ENCODE measurements around the gene SERPINA4. TPM values are rescaled to one million over a fixed set of nuclear protein-coding genes. Genes with fewer than 3 reads are reported as not detected.

Gene SERPINA4
- total RNA-seq, 1 donor from 2014 or later: not detected

DNA sequence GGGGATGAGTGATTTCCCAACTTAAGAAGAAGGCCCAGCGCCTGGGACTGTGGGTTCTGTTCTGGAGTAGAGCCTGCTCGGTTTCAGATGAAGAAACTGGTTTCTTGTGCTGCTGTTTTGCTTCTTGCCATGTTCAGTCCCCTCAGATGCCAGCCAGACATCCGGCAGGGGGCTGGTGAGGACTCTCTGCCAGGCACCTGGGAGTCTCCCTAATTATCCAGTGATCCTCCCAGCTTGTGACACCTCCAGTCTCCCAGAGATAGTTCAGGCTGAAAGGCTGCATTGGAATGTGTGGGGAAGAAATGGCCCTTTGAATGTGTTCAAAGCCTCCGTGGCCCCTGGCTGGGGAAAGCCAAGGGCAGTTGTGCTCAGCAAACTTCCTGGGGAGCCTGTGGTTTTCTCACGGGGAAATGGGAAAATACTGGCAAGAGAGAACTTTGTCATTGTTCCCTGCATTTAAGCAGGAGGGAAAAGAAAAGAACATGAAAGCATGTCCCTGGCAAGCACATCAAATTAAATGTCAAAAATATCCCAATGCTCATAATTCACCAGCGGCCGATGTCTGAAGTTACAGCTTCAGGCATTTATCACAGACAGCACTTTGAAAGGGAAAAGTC, 43.5 kb upstream of the SERPINA4 start:
- TF ChIP-seq, protein P1, sequence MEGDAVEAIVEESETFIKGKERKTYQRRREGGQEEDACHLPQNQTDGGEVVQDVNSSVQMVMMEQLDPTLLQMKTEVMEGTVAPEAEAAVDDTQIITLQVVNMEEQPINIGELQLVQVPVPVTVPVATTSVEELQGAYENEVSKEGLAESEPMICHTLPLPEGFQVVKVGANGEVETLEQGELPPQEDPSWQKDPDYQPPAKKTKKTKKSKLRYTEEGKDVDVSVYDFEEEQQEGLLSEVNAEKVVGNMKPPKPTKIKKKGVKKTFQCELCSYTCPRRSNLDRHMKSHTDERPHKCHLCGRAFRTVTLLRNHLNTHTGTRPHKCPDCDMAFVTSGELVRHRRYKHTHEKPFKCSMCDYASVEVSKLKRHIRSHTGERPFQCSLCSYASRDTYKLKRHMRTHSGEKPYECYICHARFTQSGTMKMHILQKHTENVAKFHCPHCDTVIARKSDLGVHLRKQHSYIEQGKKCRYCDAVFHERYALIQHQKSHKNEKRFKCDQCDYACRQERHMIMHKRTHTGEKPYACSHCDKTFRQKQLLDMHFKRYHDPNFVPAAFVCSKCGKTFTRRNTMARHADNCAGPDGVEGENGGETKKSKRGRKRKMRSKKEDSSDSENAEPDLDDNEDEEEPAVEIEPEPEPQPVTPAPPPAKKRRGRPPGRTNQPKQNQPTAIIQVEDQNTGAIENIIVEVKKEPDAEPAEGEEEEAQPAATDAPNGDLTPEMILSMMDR (IDR thresholded peaks at IDR 0.05): no peak
- H3K4me3 Mint-ChIP-seq (ENCODE audit: unreplicated experiment): no peak overlapping the region
- DNase-seq (ENCODE audit: extremely low spot score, unreplicated experiment): peak; percentile 67
- H3K36me3 Mint-ChIP-seq (ENCODE audit: unreplicated experiment): no peaks in the 10 kb centered on the region
- H3K27me3 Mint-ChIP-seq (ENCODE audit: unreplicated experiment): peaks cover 12% of the 10 kb centered on the region
- H3K4me1 Mint-ChIP-seq (ENCODE audit: unreplicated experiment): peaks cover 2% of the 10 kb centered on the region
- H3K9me3 Mint-ChIP-seq (ENCODE audit: unreplicated experiment): no peaks in the 10 kb centered on the region
- H3K27ac Mint-ChIP-seq (ENCODE audit: unreplicated experiment): no peak overlapping the region

DNA sequence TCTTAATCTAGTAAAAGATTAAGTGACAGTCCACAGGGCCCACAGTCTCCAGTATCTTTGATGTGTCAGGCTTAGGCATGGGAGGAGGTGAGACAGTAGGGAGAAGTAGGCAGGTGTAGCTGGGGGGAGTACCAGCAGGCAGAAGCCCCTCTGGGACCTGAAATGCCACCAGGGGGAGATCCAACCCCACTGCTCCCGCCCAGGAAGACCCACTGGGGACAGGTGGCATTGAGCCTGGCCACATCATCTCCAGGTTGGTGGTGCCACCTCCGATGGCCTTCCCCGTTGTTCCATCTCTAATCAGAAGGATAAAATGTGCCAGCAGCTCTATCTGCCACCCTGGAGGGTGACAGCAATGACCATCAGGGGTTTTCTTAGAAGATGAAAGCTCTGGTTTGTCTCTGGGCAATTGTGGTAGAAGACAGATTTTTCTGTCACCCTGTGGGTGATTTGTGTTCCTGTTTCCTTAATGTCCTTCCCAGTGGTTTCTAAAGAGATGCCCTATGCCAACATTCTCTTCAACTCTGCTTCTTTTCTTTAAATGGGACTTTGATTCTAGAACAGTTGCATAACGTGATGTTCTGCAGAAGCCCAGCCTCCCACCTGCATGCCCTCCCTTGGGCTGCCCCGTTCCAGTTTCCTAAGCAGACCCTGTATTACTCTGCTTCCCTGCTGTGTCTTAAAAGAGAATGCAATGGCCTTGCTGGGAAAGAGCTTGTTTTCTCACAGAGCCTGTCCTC, 39.7 kb upstream of the SERPINA4 start:
- Mint-ChIP-seq H3K4me1 (ENCODE audit: unreplicated experiment) (peaks cover 2% of the 10 kb centered on the region), H3K9me3 (ENCODE audit: unreplicated experiment) (no peaks in the 10 kb centered on the region), H3K36me3 (ENCODE audit: unreplicated experiment) (no peaks in the 10 kb centered on the region), H3K27ac (ENCODE audit: unreplicated experiment) (no peak overlapping the region), H3K27me3 (ENCODE audit: unreplicated experiment) (peaks cover 28% of the 10 kb centered on the region), H3K4me3 (ENCODE audit: unreplicated experiment) (no peak overlapping the region)
- peak; percentile 76 for DNase-seq (ENCODE audit: extremely low spot score, unreplicated experiment)
- TF ChIP-seq, protein P1 (IDR thresholded peaks at IDR 0.05): no peak

DNA sequence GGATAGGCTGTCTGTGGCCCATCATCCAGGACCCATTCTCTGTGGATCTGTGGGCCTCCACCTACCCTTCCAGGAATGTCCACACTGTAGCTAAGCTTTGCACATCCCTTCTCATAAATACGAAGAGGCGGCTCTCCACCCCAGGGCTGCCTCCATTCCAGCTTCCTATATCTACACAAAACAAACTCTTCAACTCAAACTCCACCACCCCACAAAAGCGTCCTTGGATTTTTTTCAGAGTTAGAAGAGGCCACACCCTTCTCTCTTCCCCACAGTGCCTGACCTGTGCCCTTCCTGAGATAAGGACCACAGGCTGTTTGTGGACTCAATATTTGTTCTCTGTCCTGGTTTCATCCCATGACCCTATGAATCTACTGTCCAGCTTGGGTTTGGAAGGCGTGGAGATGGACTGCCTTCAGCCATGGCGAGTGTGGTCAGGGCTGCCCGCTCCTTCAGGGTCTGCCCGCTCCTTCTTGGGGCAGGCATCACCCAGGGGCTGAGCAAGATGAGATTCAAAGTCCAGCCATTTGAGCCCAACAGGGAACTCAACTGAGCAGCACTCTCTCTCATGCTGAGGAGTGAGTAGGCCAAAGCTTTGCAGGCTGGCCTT, 39.0 kb upstream of the SERPINA4 start:
- Mint-ChIP-seq H3K27me3 (ENCODE audit: unreplicated experiment) (peaks cover 32% of the 10 kb centered on the region), H3K9me3 (ENCODE audit: unreplicated experiment) (peaks cover 5% of the 10 kb centered on the region), H3K36me3 (ENCODE audit: unreplicated experiment) (no peaks in the 10 kb centered on the region), H3K4me1 (ENCODE audit: unreplicated experiment) (peaks cover 2% of the 10 kb centered on the region), H3K4me3 (ENCODE audit: unreplicated experiment) (no peak overlapping the region), H3K27ac (ENCODE audit: unreplicated experiment) (no peak overlapping the region)
- peak; percentile 66 for DNase-seq (ENCODE audit: extremely low spot score, unreplicated experiment)
- TF ChIP-seq, protein P1 (IDR thresholded peaks at IDR 0.05): no peak

DNA sequence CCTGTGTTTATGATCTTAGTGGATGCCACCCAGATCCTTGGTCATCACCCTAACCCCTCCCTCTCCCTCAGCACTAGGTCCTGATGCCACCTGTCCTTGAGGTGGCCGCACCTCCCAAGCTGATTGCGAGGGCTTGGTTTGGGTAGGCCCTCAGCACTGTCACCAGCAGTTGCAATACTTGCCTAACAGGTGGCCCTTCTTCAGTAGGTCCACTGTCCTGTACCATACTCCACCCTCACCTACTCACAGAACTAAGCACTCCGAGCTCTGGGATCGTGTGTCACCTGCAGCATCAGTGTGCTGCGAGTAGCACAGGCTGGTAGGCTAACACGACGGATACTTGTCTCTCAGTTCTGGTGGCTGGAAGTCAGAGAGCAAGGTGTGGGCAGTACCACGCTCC, 38.0 kb upstream of the SERPINA4 start:
- TF ChIP-seq, protein P1 (IDR thresholded peaks at IDR 0.05): no peak
- no peaks in the 10 kb centered on the region for H3K4me1 Mint-ChIP-seq (ENCODE audit: unreplicated experiment)
- H3K9me3 Mint-ChIP-seq (ENCODE audit: unreplicated experiment): peaks cover 7% of the 10 kb centered on the region
- no peak overlapping the region for H3K4me3 Mint-ChIP-seq (ENCODE audit: unreplicated experiment)
- H3K27ac Mint-ChIP-seq (ENCODE audit: unreplicated experiment): no peak overlapping the region
- H3K36me3 Mint-ChIP-seq (ENCODE audit: unreplicated experiment): no peaks in the 10 kb centered on the region
- peaks cover 42% of the 10 kb centered on the region for H3K27me3 Mint-ChIP-seq (ENCODE audit: unreplicated experiment)
- peak; percentile 64 for DNase-seq (ENCODE audit: extremely low spot score, unreplicated experiment)

DNA sequence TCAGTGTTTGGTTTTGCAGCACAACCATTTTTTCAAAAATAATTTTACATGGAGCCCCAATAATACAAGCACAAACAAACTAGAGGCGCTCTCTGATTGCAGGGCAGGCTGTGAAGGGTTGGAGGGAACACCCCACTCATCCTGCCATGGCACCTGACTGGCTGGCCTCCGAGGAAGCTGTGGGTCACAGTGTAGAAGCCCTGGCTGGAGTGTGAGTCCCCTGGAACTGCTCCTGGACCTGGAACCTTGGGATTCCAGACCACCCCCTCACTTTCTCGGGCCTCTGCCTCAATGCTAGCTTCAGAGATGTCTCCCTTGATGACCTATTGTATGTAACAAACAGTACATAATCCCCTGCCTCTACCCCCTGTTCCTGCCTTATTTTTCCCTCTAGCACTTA, 37.1 kb upstream of the SERPINA4 start:
- TF ChIP-seq, protein P1 (IDR thresholded peaks at IDR 0.05): no peak
- peaks cover 7% of the 10 kb centered on the region for H3K9me3 Mint-ChIP-seq (ENCODE audit: unreplicated experiment)
- no peaks in the 10 kb centered on the region for H3K4me1 Mint-ChIP-seq (ENCODE audit: unreplicated experiment)
- no peak overlapping the region for H3K27ac Mint-ChIP-seq (ENCODE audit: unreplicated experiment)
- peak; percentile 62 for DNase-seq (ENCODE audit: extremely low spot score, unreplicated experiment)
- H3K27me3 Mint-ChIP-seq (ENCODE audit: unreplicated experiment): peaks cover 44% of the 10 kb centered on the region
- no peak overlapping the region for H3K4me3 Mint-ChIP-seq (ENCODE audit: unreplicated experiment)
- no peaks in the 10 kb centered on the region for H3K36me3 Mint-ChIP-seq (ENCODE audit: unreplicated experiment)

Measured in osteocyte (in vitro differentiated cells).